ENCODE measurements around the gene PHB1. TPM values are rescaled to one million over a fixed set of nuclear protein-coding genes. Genes with fewer than 3 reads are reported as not detected.
"Not testable (repeated sequence)": the region's sequence is repeated elsewhere in the genome, so short reads cannot be mapped to it uniquely, and the experiment has no call there.

Gene PHB1
- total RNA-seq, 2 experiments from 2014 or later: 441 to 451 TPM

- Mint-ChIP-seq H3K27ac (no peak overlapping the region), H3K36me3 (peaks cover 6% of the 10 kb centered on the region), H3K4me1 (peaks cover 7% of the 10 kb centered on the region), H3K4me3 (no peak overlapping the region), H3K9me3 (no peaks in the 10 kb centered on the region), H3K27me3 (no peaks in the 10 kb centered on the region)
- no peak for DNase-seq
These were observed 32.1 kb downstream of the PHB1 start for GRCh38 chr17:49382556-49382955.

- no peak overlapping the region for H3K4me3 Mint-ChIP-seq
- no peak overlapping the region for H3K27ac Mint-ChIP-seq
- no peaks in the 10 kb centered on the region for H3K9me3 Mint-ChIP-seq
- peaks cover 1% of the 10 kb centered on the region for H3K4me1 Mint-ChIP-seq
- DNase-seq: no peak
- H3K27me3 Mint-ChIP-seq: no peaks in the 10 kb centered on the region
- H3K36me3 Mint-ChIP-seq: peaks cover 6% of the 10 kb centered on the region
These were observed 32.9 kb downstream of the PHB1 start for GRCh38 chr17:49381793-49382192.

DNA sequence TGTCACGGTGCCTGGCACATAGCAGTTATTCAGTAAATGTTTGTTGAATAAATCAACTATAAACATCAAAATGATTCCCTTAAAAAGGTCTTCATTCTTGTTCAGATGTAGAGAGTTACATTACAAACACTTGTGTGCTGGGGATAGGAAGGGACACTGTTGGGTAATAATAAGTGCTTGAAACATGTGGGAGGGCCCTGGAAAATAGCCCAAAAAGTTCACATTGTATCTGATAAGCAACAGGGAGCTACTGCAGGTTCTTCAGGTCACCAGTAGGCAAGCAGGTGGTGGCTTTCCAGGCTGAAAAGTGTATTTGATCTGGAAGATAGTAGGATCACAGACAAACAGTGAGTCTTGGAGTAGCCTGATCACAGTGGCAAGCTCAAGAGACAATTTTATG, 33.6 kb downstream of the PHB1 start:
- H3K36me3 Mint-ChIP-seq: peaks cover 6% of the 10 kb centered on the region
- peaks cover 1% of the 10 kb centered on the region for H3K4me1 Mint-ChIP-seq
- no peak overlapping the region for H3K27ac Mint-ChIP-seq
- no peak overlapping the region for H3K4me3 Mint-ChIP-seq
- H3K9me3 Mint-ChIP-seq: no peaks in the 10 kb centered on the region
- H3K27me3 Mint-ChIP-seq: no peaks in the 10 kb centered on the region
- no peak for DNase-seq

- no peaks in the 10 kb centered on the region for H3K9me3 Mint-ChIP-seq
- H3K27ac Mint-ChIP-seq: no peak overlapping the region
- no peak overlapping the region for H3K4me3 Mint-ChIP-seq
- H3K27me3 Mint-ChIP-seq: no peaks in the 10 kb centered on the region
- DNase-seq: no peak
- peaks cover 1% of the 10 kb centered on the region for H3K4me1 Mint-ChIP-seq
- peaks cover 6% of the 10 kb centered on the region for H3K36me3 Mint-ChIP-seq
These were observed 34.8 kb downstream of the PHB1 start for GRCh38 chr17:49379926-49380325.

GRCh38 chr17:49378311-49378710, 36.4 kb downstream of the PHB1 start:
- H3K27ac Mint-ChIP-seq: no peak overlapping the region

GRCh38 chr17:49375544-49375943, 39.1 kb downstream of the PHB1 start:
- Mint-ChIP-seq H3K4me3 (no peak overlapping the region), H3K9me3 (no peaks in the 10 kb centered on the region), H3K27me3 (no peaks in the 10 kb centered on the region), H3K36me3 (peaks cover 6% of the 10 kb centered on the region), H3K4me1 (no peaks in the 10 kb centered on the region), H3K27ac (no peak overlapping the region)
- DNase-seq: no peak

More at GRCh38 chr17:49378311-49378710, 36.4 kb downstream of the PHB1 start:
- Mint-ChIP-seq H3K36me3 (peaks cover 6% of the 10 kb centered on the region), H3K27me3 (no peaks in the 10 kb centered on the region), H3K9me3 (no peaks in the 10 kb centered on the region), H3K4me3 (no peak overlapping the region), H3K4me1 (peaks cover 1% of the 10 kb centered on the region)
- DNase-seq: no peak

GRCh38 chr17:49373115-49373514, 41.6 kb downstream of the PHB1 start:
- H3K9me3 Mint-ChIP-seq: no peaks in the 10 kb centered on the region
- H3K27me3 Mint-ChIP-seq: no peaks in the 10 kb centered on the region
- H3K4me1 Mint-ChIP-seq: peaks cover 2% of the 10 kb centered on the region
- peaks cover 4% of the 10 kb centered on the region for H3K36me3 Mint-ChIP-seq
- DNase-seq: no peak
- no peak overlapping the region for H3K4me3 Mint-ChIP-seq
- no peak overlapping the region for H3K27ac Mint-ChIP-seq

GRCh38 chr17:49372425-49372824, 42.3 kb downstream of the PHB1 start:
- no peak overlapping the region for H3K27ac Mint-ChIP-seq

GRCh38 chr17:49370971-49371834, 43.5 kb downstream of the PHB1 start:
- Mint-ChIP-seq H3K4me3 (no peak overlapping the region), H3K27me3 (no peaks in the 10 kb centered on the region), H3K4me1 (peaks cover 4% of the 10 kb centered on the region), H3K36me3 (no peaks in the 10 kb centered on the region), H3K27ac (no peak overlapping the region), H3K9me3 (no peaks in the 10 kb centered on the region)
- no peak for DNase-seq

More at GRCh38 chr17:49372425-49372824, 42.3 kb downstream of the PHB1 start:
- no peak overlapping the region for H3K4me3 Mint-ChIP-seq
- H3K27me3 Mint-ChIP-seq: no peaks in the 10 kb centered on the region
- H3K4me1 Mint-ChIP-seq: peaks cover 2% of the 10 kb centered on the region
- no peaks in the 10 kb centered on the region for H3K9me3 Mint-ChIP-seq
- no peaks in the 10 kb centered on the region for H3K36me3 Mint-ChIP-seq
- DNase-seq: no peak

DNA sequence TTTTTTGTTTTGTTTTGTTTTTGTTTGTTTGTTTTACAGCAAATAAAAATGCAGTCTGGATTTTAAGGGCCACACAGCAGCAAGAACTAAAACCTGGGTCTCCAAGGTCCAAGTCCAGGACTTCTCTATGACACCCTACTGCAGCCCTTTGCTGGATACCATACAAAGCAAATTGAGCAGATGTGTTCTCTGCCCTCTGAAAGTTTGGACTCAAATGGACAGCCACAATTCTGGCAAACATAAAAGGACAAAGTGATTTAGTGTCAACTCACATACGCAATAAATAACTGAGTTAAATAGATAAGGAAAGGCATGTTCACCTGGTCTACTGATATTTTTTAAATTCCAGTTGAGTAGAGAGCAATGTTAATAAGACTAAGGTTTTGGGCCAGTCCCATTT, 44.9 kb downstream of the PHB1 start:
- Mint-ChIP-seq H3K27ac (no peak overlapping the region), H3K9me3 (no peaks in the 10 kb centered on the region), H3K36me3 (no peaks in the 10 kb centered on the region), H3K4me1 (peaks cover 8% of the 10 kb centered on the region), H3K4me3 (no peak overlapping the region), H3K27me3 (no peaks in the 10 kb centered on the region)
- no peak for DNase-seq

DNA sequence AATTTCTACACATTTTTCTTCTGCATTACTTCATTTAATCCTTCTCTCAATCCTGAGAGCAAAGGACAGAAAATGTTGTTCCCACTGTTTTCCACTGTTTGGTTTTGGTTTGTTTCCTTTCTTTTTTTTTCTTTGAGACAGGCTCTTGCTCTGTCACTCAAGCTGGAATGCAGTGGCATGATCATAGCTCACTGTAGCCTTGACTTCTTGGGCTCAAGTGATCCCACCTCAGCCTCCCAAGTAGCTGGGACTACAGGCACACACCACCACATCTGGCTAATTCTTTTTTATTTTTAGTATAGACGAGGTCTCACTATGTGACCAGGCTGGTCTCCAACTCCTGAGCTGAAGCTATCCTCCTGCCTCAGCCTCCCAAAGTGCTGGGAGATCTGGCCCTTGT, 45.6 kb downstream of the PHB1 start:
- Mint-ChIP-seq H3K27ac (no peak overlapping the region), H3K9me3 (no peaks in the 10 kb centered on the region), H3K36me3 (no peaks in the 10 kb centered on the region), H3K4me1 (peaks cover 8% of the 10 kb centered on the region), H3K4me3 (no peak overlapping the region), H3K27me3 (no peaks in the 10 kb centered on the region)
- DNase-seq: no peak

GRCh38 chr17:49365667-49366066, 49.0 kb downstream of the PHB1 start:
- Mint-ChIP-seq H3K4me1 (peaks cover 17% of the 10 kb centered on the region), H3K27ac (peak overlapping the region; percentile 10), H3K27me3 (no peaks in the 10 kb centered on the region), H3K4me3 (no peak overlapping the region), H3K36me3 (no peaks in the 10 kb centered on the region), H3K9me3 (no peaks in the 10 kb centered on the region)
- DNase-seq: no peak

DNA sequence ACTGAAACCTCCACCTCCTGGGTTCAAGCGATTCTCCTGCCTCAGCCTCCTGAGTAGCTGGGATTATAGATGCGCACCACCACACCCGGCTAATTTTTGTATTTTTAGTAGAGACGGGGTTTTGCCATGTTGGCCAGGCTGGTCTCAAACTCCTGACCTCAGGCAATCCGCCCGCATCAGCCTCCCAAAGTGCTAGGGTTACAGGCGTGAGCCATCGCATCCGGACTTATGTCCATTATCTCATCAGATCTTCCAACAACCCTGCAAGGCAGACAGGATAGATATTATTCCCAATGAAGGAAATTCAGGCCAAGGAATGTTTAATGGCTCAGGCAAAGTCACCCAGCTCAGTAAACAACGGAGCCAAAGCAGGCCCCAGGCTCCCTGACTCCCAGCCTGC, 49.6 kb downstream of the PHB1 start:
- not testable (repeated sequence) for H3K27ac Mint-ChIP-seq, DNase-seq, H3K9me3 Mint-ChIP-seq, H3K36me3 Mint-ChIP-seq, H3K4me3 Mint-ChIP-seq, H3K27me3 Mint-ChIP-seq
- H3K4me1 Mint-ChIP-seq: peaks cover 21% of the 10 kb centered on the region

GRCh38 chr17:49364119-49364518, 50.6 kb downstream of the PHB1 start:
- Mint-ChIP-seq H3K9me3 (no peaks in the 10 kb centered on the region), H3K4me1 (peaks cover 31% of the 10 kb centered on the region), H3K27me3 (no peaks in the 10 kb centered on the region), H3K27ac (no peak overlapping the region), H3K4me3 (no peak overlapping the region), H3K36me3 (no peaks in the 10 kb centered on the region)
- no peak for DNase-seq

- no peaks in the 10 kb centered on the region for H3K36me3 Mint-ChIP-seq
- H3K4me3 Mint-ChIP-seq: no peak overlapping the region
- no peak overlapping the region for H3K27ac Mint-ChIP-seq
- no peak for DNase-seq
- no peaks in the 10 kb centered on the region for H3K27me3 Mint-ChIP-seq
- H3K9me3 Mint-ChIP-seq: no peaks in the 10 kb centered on the region
- peaks cover 38% of the 10 kb centered on the region for H3K4me1 Mint-ChIP-seq
These were observed 51.4 kb downstream of the PHB1 start for GRCh38 chr17:49363251-49363650.

- peak overlapping the region; percentile 78 for H3K4me3 Mint-ChIP-seq
- DNase-seq: no peak
- peak overlapping the region; percentile 55 for H3K27ac Mint-ChIP-seq
- peaks cover 44% of the 10 kb centered on the region for H3K4me1 Mint-ChIP-seq
- H3K27me3 Mint-ChIP-seq: no peaks in the 10 kb centered on the region
- no peaks in the 10 kb centered on the region for H3K9me3 Mint-ChIP-seq
- H3K36me3 Mint-ChIP-seq: no peaks in the 10 kb centered on the region
These were observed 52.0 kb downstream of the PHB1 start for GRCh38 chr17:49362723-49363117.

Data from activated naive CD8-positive, alpha-beta T cell treated with anti-CD3 and anti-CD28 coated beads for 36 hours (primary cell).